Activated CD4-positive, CD25-positive, alpha-beta regulatory T cell treated with anti-CD3 and anti-CD28 coated beads, Interleukin-2, amount 50 U/mL, for 72 hours (primary cell): Measurements from ENCODE around the gene IRX5.

ENCODE experiments used
- DNase-seq: peaks from one replicate; pipeline ENCODE4 v3.0.0; 2021

IRX5 gene

DNA sequence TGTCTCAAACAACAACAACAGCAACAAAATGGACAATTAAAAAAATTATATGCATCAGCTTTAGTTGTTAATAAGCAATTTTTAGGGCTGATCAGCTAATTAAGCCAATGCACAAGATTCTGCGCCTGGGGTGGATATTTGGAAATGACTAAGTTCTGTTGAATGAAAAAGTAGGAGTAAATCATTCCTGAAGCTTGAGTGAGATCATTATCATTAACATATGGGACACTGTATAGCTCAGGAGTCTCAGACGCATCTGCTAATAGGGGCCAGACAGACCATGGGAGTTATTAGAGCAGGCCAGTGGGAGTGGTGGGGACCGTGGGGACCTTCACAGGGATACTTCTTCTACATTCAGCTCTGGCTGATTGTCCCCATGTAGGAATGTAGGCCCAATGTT is 22.8 kb downstream of the IRX5 start:
- DNase-seq, result no peak

DNA sequence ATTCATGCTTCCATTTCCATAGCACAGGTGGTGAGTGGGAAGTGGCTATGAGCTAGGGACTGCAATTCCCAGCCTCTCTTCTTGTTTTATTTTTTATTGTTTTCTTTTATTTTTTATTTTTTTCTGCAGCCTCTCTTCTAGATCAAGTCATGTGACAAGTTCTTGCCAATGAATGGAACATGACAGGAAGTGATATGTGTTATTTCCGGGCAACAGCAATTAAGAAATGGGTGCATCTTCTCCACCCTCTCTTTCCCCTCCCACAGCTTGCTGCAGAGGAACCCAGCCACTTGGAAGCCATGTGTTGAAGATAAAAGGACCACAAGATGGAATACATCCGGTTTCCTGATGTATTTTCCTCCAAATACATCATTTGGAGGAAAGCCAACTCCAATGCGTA is 23.6 kb downstream of the IRX5 start:
- no peak for DNase-seq

DNA sequence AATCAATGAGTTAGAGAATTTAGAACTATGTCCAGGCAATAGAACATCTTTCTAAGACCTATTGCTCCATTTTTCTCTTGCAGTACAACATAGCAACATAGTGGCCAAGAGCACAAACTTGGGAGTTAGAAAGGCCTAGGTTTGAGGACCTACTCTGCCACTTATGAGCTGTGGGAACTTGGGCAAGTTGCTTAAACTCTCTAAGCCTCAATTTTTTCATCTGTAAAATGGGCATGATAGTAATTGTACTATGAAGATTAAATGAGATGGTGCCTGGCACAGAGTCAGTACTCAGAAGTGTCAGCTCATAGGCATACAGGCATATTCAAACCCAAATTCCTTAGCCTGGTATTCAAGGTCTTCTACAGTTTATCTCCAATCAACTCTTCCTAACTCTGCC is 25.1 kb downstream of the IRX5 start:
- no peak for DNase-seq

DNA sequence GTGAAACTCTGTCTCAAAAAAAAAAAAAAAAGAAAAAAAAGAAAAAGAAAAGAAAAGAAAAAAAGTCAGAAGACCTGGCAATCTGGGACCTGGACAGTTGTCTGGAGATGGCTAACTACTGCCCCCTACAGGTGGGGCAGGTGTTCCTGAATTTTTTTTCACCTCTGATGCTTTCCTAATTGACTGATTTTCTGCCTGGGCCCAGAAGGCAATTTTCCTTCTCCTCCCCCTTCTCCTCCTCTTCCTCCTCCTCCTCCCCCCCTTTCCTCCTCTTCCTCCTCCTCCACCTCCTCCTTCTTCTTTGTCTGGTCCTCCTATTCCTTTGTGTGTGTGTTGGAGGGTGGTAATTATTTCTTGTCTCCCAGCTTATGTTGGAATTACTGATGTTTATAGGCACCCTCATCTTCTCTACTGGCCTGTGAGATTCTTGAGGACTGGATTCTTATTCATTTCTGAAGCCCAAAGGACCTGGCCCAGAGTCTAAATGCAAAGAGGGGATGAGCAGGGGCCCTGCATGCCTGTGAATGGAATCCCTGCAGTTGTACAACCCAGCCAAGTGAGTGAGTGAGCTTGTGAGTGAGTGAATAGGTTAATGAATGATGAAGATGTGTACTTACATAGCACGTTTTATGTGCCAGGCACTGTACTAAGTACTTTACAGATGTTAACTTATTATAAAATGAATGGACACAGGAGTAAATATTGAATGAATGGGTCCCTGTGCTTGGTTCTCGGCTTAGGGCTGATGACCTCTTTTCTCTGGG is 26.9 kb downstream of the IRX5 start:
- no peak for DNase-seq

DNA sequence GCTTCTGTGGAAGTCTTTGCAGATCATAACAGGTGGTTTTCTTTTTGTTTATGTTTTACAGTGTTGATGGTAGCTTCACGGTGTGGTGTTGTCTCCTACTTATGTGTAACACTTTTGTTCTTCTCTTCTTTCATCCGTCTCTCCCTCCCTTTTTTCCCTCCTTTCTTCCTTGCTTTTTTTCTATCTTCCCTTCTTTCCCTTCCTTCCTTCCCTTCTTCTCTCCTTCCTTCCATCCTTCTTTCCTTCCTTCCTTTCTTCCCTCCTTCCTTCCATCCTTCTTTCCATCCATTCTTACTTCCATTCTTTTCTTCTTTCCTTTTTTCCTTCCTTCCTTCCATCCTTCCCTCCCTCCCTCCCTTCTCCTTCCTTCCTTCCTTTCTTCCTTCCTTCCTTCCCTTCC is 31.4 kb downstream of the IRX5 start:
- DNase-seq, result no peak

DNA sequence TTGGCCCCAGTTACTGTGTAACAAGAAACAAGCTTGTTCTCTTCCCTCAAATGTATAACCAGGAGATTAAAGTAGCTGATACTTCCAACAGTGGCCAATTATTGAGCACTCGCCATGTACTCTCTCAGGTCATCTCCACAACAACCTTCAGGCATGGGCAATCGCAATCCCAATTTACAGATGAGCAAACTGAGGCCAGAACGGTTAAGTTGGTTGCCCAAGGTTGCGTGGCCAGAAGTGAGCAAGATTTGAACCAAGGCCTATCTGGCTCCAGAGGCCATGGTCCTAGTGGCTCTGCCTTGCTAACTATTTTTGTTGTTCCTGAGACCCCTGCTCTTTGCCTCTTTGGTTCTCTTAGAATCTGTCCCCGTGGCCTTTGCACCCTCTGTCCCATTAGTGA is 33.6 kb downstream of the IRX5 start:
- DNase-seq, result no peak

DNA sequence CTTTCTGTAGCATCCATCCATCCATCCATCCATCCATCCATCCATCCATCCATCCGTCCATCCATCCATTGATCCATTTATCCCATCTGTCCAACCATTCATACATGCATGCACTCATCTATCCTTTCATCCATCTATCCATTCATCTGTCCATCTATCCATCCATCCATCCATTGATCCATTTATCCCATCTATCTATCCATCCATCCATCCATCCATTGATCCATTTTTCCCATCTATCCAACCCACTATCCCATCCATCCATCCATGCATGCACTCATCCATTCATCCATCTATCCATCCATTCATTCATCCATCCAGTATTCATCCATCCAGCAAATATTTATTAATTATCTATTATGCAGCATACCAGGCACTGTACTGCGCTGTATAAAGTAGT is 34.8 kb downstream of the IRX5 start:
- DNase-seq, result no peak

DNA sequence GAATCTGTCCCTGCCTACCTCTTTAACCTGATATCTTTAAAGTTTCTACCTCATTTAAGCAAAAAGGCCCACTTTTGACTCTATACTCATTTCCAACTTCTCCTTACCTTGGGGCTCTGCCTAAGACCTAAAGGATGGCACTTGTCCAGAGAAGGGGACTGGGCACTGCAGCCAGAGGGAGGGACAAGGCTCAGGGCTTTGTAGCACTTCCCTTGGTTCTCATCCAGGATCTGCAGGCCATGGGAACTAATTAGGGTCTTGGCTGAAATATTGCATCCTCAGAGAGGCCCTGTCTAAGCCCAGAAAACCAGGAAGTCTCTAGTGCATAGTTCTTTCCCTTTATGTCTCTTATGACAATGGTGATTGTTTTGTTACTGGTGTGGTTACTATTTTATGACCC is 37.3 kb downstream of the IRX5 start:
- DNase-seq, result no peak

DNA sequence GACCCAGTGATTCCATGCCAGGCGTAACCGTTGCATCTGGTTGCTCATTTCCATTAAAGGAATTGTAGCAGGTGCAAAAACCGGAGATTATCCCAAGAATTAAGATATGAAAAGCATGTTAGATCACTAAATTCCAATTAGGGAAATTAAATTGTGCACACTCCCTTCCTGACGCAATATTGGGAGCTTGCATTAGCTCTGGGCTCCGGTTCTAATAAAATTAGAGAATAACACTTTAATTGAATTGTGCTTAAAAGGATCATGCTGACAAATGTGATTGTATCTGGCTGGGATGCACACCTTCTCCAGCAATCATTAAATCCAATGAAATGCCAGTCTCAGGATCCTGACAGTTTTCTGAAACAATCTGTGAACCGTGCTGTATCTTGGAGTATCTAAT is 38.1 kb downstream of the IRX5 start:
- no peak for DNase-seq

DNA sequence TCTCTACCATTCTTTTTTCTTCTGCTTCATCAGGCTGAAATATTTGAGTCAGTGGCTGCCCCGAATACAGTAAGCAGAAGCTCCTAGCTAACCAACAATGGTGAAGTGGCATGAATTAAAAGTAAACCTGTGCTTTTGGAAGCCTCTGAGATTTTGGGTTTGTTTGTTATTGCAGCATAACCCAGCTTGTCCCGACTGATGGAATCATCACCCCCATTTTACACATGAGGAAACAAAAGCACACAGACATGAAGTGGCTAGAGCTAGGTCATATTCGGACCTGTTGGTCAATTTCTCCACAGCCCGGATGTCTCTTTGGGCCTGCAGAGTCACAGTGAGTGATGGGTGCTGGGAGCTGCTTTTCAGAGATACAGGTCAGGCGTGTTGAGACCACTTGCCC is 39.4 kb downstream of the IRX5 start:
- DNase-seq, result no peak

DNA sequence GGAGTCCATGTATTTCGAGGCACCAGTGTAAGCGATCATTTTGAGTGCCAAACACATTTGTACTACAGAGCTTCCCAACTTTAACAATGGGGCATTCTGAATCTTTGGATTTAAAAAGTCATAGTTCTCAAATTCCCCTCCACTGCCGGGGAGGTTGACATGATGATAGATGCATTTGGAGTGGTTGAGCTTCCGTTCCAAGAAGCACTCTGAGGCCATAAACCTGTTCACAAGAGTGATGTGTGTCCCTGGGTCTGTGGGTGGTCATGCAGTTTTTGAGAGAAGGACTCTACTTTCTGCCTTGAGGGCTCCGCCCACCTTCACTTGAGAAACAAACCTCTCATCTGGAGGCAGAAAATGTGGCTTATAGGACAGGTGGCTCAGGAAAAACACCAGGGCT is 43.7 kb downstream of the IRX5 start:
- no peak for DNase-seq

DNA sequence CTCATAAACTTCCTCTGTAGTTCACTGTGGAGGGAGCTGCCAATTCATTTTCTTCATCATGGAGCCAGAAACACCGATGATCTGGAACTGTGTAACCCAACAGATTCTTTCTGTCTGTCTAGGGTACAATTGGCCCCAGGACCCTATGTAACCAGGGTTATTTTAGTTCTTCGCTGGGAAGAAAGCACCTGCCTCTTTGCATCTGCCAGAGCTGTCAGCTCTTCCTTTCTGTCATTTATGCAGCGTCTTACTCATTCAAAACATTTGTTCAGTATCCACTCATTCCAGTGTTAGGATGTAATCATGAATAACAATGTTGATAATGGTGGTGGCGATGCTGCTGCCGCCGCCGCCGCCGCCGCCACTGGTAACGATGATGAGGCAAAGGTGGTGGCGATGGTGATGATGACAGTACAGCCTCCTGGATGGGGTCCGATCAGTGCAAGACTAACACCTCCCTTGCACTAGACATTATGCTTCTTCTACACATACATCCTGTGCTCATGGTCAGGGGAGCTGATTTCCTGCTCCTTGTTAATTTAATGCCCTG is 46.1 kb downstream of the IRX5 start:
- no peak for DNase-seq

DNA sequence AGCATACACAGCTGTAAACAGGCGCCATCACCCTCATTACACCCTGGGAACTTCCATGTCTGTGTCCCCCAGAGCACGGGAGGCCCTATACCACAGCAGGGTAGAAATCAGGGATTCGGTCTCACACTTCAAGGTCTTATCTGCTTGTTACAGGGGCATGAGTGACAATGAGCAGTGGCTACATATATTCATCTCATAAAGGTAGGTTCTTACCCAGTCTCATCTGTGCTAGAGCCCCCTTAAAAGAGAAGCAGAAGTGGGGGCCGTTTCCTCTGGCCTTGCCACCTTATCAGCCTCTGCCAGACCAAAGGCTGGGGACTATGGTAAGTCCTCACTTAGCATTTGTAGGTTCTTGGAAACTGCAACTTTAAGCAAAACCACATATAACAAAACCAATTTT is 46.5 kb downstream of the IRX5 start:
- no peak for DNase-seq

DNA sequence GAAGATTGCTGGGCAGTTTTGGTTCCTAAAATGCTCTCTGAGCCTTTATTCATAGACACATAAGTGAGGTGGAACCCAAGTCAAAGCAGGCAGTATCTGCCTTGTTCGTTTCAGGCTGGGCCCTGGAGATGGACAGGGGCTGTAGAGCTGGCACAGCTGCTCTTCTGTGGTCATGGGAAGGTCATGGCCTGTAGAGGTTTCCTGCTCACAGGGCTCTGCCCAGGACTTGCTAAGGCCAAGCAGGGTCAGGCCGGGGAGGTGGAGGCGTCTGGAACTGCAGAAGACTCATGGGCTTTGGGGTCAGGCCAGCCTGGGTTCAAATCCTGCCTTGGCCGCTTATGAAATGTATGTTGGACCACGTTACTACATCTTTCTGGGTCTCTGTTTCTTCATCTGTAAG is 50.2 kb downstream of the IRX5 start:
- no peak for DNase-seq
